Measurements from ENCODE around the gene TARS2. TPM values are rescaled to one million over a fixed set of nuclear protein-coding genes. Genes with fewer than 3 reads are reported as not detected.
A peak's percentile ranks its signal among the peaks of the same experiment; 100 is the strongest.

TARS2 gene
- total and polyA plus RNA-seq, 2 of the 13 experiments (the other 11 are each of a cell fraction or from before 2014, with no cell fraction given) = 21.3 to 22.8 TPM

DNA sequence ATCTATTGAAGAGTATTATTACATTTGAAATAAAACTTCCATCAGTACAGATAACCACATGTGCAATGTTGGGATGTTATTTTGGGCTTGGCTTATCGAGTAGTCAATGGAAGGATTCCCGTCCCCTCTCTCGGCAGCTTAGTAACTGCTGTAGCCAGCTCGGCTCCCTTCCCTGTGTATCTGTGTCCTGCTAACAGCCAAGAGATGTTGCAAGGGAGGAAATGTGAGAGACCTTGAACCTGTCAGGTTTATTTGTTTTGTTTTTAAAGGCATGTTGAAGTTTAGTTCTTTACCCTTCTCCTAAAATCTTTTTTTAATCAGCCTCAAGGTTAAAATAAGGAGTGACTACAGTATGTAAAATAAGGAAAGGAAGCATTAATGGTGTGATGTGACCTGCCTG lies 13.6 kb upstream of the TARS2 start (continued):
- TF ChIP-seq, protein P1, sequence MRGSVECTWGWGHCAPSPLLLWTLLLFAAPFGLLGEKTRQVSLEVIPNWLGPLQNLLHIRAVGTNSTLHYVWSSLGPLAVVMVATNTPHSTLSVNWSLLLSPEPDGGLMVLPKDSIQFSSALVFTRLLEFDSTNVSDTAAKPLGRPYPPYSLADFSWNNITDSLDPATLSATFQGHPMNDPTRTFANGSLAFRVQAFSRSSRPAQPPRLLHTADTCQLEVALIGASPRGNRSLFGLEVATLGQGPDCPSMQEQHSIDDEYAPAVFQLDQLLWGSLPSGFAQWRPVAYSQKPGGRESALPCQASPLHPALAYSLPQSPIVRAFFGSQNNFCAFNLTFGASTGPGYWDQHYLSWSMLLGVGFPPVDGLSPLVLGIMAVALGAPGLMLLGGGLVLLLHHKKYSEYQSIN (CRISPR knock-in tag; IDR thresholded peaks at IDR 0.05; ENCODE audit: borderline replicate concordance) = no peak
- TF ChIP-seq ZBTB38 (CRISPR knock-in tag; IDR thresholded peaks at IDR 0.05) (no peak), ZFX (CRISPR knock-in tag; IDR thresholded peaks at IDR 0.05; ENCODE audit: low read depth) (no peak), ZBTB20 (CRISPR knock-in tag; IDR thresholded peaks at IDR 0.05; ENCODE audit: borderline replicate concordance, low read depth) (no peak), CENPT (CRISPR knock-in tag; IDR thresholded peaks at IDR 0.05; ENCODE audit: low read depth) (no peak), ZNF558 (CRISPR knock-in tag; IDR thresholded peaks at IDR 0.05; ENCODE audit: borderline replicate concordance) (no peak), KDM6A (CRISPR knock-in tag; IDR thresholded peaks at IDR 0.05; ENCODE audit: low read depth) (0 out of 2 replicates have a peak, but pooled peaks have one; percentile 54), MIER3 (CRISPR knock-in tag; IDR thresholded peaks at IDR 0.05; ENCODE audit: borderline replicate concordance) (peak; percentile 40; the same call in 1 of the 2 replicates), RARA (CRISPR knock-in tag; IDR thresholded peaks at IDR 0.05) (peak; percentile 92), ESRRA (CRISPR knock-in tag; IDR thresholded peaks at IDR 0.05; ENCODE audit: low read depth) (peak; percentile 61; the same call in 1 of the 2 replicates)
- TF ChIP-seq, protein P2, sequence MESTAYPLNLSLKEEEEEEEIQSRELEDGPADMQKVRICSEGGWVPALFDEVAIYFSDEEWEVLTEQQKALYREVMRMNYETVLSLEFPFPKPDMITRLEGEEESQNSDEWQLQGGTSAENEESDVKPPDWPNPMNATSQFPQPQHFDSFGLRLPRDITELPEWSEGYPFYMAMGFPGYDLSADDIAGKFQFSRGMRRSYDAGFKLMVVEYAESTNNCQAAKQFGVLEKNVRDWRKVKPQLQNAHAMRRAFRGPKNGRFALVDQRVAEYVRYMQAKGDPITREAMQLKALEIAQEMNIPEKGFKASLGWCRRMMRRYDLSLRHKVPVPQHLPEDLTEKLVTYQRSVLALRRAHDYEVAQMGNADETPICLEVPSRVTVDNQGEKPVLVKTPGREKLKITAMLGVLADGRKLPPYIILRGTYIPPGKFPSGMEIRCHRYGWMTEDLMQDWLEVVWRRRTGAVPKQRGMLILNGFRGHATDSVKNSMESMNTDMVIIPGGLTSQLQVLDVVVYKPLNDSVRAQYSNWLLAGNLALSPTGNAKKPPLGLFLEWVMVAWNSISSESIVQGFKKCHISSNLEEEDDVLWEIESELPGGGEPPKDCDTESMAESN (CRISPR knock-in tag; conservative IDR thresholded peaks at IDR 0.05) = peak; percentile 62; the same call in 1 of the 2 replicates
- TF ChIP-seq, protein P3, sequence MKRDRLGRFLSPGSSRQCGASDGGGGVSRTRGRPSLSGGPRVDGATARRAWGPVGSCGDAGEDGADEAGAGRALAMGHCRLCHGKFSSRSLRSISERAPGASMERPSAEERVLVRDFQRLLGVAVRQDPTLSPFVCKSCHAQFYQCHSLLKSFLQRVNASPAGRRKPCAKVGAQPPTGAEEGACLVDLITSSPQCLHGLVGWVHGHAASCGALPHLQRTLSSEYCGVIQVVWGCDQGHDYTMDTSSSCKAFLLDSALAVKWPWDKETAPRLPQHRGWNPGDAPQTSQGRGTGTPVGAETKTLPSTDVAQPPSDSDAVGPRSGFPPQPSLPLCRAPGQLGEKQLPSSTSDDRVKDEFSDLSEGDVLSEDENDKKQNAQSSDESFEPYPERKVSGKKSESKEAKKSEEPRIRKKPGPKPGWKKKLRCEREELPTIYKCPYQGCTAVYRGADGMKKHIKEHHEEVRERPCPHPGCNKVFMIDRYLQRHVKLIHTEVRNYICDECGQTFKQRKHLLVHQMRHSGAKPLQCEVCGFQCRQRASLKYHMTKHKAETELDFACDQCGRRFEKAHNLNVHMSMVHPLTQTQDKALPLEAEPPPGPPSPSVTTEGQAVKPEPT (CRISPR knock-in tag; IDR thresholded peaks at IDR 0.05; ENCODE audit: low read depth) = no peak
- TF ChIP-seq, protein P4, sequence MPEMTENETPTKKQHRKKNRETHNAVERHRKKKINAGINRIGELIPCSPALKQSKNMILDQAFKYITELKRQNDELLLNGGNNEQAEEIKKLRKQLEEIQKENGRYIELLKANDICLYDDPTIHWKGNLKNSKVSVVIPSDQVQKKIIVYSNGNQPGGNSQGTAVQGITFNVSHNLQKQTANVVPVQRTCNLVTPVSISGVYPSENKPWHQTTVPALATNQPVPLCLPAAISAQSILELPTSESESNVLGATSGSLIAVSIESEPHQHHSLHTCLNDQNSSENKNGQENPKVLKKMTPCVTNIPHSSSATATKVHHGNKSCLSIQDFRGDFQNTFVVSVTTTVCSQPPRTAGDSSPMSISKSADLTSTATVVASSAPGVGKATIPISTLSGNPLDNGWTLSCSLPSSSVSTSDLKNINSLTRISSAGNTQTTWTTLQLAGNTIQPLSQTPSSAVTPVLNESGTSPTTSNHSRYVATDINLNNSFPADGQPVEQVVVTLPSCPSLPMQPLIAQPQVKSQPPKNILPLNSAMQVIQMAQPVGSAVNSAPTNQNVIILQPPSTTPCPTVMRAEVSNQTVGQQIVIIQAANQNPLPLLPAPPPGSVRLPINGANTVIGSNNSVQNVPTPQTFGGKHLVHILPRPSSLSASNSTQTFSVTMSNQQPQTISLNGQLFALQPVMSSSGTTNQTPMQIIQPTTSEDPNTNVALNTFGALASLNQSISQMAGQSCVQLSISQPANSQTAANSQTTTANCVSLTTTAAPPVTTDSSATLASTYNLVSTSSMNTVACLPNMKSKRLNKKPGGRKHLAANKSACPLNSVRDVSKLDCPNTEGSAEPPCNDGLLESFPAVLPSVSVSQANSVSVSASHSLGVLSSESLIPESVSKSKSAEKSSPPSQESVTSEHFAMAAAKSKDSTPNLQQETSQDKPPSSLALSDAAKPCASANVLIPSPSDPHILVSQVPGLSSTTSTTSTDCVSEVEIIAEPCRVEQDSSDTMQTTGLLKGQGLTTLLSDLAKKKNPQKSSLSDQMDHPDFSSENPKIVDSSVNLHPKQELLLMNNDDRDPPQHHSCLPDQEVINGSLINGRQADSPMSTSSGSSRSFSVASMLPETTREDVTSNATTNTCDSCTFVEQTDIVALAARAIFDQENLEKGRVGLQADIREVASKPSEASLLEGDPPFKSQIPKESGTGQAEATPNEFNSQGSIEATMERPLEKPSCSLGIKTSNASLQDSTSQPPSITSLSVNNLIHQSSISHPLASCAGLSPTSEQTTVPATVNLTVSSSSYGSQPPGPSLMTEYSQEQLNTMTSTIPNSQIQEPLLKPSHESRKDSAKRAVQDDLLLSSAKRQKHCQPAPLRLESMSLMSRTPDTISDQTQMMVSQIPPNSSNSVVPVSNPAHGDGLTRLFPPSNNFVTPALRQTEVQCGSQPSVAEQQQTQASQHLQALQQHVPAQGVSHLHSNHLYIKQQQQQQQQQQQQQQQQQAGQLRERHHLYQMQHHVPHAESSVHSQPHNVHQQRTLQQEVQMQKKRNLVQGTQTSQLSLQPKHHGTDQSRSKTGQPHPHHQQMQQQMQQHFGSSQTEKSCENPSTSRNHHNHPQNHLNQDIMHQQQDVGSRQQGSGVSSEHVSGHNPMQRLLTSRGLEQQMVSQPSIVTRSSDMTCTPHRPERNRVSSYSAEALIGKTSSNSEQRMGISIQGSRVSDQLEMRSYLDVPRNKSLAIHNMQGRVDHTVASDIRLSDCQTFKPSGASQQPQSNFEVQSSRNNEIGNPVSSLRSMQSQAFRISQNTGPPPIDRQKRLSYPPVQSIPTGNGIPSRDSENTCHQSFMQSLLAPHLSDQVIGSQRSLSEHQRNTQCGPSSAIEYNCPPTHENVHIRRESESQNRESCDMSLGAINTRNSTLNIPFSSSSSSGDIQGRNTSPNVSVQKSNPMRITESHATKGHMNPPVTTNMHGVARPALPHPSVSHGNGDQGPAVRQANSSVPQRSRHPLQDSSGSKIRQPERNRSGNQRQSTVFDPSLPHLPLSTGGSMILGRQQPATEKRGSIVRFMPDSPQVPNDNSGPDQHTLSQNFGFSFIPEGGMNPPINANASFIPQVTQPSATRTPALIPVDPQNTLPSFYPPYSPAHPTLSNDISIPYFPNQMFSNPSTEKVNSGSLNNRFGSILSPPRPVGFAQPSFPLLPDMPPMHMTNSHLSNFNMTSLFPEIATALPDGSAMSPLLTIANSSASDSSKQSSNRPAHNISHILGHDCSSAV (CRISPR knock-in tag; IDR thresholded peaks at IDR 0.05; ENCODE audit: borderline replicate concordance) = no peak
- TF ChIP-seq, protein P5, sequence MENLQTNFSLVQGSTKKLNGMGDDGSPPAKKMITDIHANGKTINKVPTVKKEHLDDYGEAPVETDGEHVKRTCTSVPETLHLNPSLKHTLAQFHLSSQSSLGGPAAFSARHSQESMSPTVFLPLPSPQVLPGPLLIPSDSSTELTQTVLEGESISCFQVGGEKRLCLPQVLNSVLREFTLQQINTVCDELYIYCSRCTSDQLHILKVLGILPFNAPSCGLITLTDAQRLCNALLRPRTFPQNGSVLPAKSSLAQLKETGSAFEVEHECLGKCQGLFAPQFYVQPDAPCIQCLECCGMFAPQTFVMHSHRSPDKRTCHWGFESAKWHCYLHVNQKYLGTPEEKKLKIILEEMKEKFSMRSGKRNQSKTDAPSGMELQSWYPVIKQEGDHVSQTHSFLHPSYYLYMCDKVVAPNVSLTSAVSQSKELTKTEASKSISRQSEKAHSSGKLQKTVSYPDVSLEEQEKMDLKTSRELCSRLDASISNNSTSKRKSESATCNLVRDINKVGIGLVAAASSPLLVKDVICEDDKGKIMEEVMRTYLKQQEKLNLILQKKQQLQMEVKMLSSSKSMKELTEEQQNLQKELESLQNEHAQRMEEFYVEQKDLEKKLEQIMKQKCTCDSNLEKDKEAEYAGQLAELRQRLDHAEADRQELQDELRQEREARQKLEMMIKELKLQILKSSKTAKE (CRISPR knock-in tag; IDR thresholded peaks at IDR 0.05; ENCODE audit: borderline replicate concordance) = no peak
